ENCODE measurements around the gene ZMYND8.
"Not testable (repeated sequence)": the region's sequence is repeated elsewhere in the genome, so short reads cannot be mapped to it uniquely, and the experiment has no call there.

Gene ZMYND8

GRCh38 chr20:47380481-47380880, 24.0 kb upstream of the ZMYND8 start:
- DNase-seq (ENCODE audit: extremely low spot score): no peak
- ChIA-PET POLR2A (interaction anchor here (0.6 to 0.7 kb wide), 3 partner anchors 11 to 76 kb away, joined by 3 to 6 read pairs (median 3); no protein-coding TSS in a partner anchor), CTCF (interaction anchor here (1.2 to 11.1 kb wide), 6 partner anchors 24 to 240 kb away, joined by 4 to 337 read pairs (median 128); partner anchors contain the start of gene ZMYND8)
- TF ChIP-seq, protein P1, sequence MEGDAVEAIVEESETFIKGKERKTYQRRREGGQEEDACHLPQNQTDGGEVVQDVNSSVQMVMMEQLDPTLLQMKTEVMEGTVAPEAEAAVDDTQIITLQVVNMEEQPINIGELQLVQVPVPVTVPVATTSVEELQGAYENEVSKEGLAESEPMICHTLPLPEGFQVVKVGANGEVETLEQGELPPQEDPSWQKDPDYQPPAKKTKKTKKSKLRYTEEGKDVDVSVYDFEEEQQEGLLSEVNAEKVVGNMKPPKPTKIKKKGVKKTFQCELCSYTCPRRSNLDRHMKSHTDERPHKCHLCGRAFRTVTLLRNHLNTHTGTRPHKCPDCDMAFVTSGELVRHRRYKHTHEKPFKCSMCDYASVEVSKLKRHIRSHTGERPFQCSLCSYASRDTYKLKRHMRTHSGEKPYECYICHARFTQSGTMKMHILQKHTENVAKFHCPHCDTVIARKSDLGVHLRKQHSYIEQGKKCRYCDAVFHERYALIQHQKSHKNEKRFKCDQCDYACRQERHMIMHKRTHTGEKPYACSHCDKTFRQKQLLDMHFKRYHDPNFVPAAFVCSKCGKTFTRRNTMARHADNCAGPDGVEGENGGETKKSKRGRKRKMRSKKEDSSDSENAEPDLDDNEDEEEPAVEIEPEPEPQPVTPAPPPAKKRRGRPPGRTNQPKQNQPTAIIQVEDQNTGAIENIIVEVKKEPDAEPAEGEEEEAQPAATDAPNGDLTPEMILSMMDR (IDR thresholded peaks at IDR 0.05; ENCODE audit: control extremely low read depth, extremely low read depth, low read depth, missing control alignments): no peak

GRCh38 chr20:47379433-47380150, 23.1 kb upstream of the ZMYND8 start:
- TF ChIP-seq, protein P1 (IDR thresholded peaks at IDR 0.05; ENCODE audit: control extremely low read depth, extremely low read depth, low read depth, missing control alignments): no peak
- ChIA-PET POLR2A (no interaction called here), CTCF (interaction anchor here (1.2 to 11.1 kb wide), 6 partner anchors 13 to 241 kb away, joined by 4 to 337 read pairs (median 128); partner anchors contain the start of gene ZMYND8)
- DNase-seq (ENCODE audit: extremely low spot score): no peak

DNA sequence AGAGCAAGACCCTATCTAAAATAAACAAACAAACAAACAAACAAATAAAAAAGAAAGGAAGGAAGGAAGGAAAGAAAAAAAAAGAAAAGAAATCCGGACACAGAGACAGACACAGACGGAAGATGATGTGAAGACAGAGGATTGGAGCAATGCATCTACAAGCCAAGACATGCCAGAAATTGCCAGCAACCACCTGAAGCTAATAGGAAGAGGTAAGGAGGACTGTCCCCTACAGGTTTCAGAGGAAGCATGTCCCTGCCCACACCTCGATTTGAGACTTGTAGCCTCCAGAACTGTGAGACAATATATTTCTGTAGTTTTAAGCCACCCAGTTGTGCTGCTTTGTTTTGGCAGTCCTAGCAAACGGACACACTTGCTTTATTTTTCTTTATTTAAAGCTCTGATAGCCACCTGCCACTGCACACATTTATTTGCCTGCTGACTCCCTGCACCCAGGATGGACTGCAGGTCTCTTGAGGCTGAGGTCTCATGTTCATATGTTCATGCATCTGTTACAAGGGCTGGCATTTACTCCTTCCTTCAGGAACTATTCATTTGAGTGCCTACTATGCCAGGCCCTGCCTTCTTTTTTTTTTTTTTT, 20.7 kb upstream of the ZMYND8 start:
- DNase-seq (ENCODE audit: extremely low spot score): no peak

DNA sequence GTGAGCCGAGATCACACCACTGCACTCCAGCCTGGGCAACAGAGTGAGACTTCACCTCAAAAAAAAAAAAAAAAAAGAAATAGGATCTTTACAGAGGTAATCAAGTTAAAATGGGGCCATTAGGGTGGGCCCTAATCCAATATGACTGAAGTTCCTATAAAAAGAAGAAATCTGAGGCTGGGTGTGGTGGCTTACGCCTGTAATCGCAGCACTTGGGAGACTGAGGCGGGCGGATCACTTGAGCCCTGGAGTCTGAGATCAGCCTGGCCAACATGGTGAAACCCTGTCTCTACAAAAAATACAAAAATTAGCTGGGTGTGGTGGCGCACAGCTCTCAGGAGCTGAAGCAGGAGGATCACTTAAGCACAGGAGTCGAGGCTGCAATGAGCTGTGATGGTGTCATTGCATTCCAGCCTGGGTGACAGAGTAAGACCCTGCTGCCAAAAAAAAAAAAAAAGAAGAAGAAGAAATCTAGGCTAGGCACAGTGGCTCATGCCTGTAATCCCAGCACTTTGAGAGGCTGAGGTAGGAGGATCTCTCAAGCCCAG, 19.7 kb upstream of the ZMYND8 start:
- DNase-seq (ENCODE audit: extremely low spot score): not testable (repeated sequence)
- ChIA-PET POLR2A (interaction anchor here (0.7 kb wide), 1 partner anchor 9 kb away, joined by 6 read pairs; no protein-coding TSS in a partner anchor), CTCF (interaction anchor here (1.3 to 11.1 kb wide), 3 partner anchors 11 to 102 kb away, joined by 3 to 337 read pairs (median 203); partner anchors contain the start of gene ZMYND8)

More for the DNA sequence above, 20.7 kb upstream of the ZMYND8 start:
- POLR2A ChIA-PET: interaction anchor here (1.0 kb wide), 1 partner anchor 24 kb away, joined by 3 read pairs; no protein-coding TSS in a partner anchor
- TF ChIP-seq, protein P1 (IDR thresholded peaks at IDR 0.05; ENCODE audit: control extremely low read depth, extremely low read depth, low read depth, missing control alignments): no peak
- CTCF ChIA-PET: interaction anchor here (1.3 to 11.1 kb wide), 3 partner anchors 12 to 103 kb away, joined by 3 to 337 read pairs (median 203); partner anchors contain the start of gene ZMYND8

- POLR2A ChIA-PET; DNase-seq (ENCODE audit: extremely low spot score): not testable (repeated sequence)
- CTCF ChIA-PET: interaction anchor here (6.8 kb wide), 1 partner anchor 10 kb away, joined by 63 read pairs; no protein-coding TSS in a partner anchor
Observed at GRCh38 chr20:47374121-47374520, 17.6 kb upstream of the ZMYND8 start.

DNA sequence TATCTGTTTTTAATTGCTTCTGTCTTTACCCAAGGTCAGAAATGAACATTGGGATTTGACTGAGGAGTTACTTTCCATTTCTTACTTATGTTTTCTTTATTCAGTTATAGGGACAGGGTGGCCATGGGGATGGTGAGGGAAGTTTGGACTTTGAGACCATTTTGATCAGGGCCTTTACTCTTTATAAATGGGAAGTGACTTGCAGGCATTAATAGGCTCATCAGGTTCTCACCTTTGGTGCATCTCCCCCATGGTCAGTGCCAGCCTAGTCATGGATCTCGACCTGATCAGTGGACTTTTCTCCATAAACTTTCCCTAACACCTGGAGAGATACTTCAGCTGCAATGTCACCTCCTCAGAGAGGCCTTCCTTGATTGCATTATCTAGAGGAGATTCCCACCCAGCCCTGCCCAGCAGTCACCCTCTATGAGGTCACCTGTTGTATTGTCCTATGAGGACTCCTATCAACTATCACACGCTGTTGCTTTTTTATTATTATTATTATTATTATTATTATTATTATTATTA, 16.8 kb upstream of the ZMYND8 start:
- ChIA-PET POLR2A (no interaction called here), CTCF (interaction anchor here (1.2 to 6.8 kb wide), 4 partner anchors 10 to 237 kb away, joined by 3 to 63 read pairs (median 4); partner anchors contain the start of gene ZMYND8)
- TF ChIP-seq, protein P1 (IDR thresholded peaks at IDR 0.05; ENCODE audit: control extremely low read depth, extremely low read depth, low read depth, missing control alignments): no peak
- DNase-seq (ENCODE audit: extremely low spot score): no peak
